ENCODE measurements around the gene SEPTIN6. TPM values are rescaled to one million over a fixed set of nuclear protein-coding genes. Genes with fewer than 3 reads are reported as not detected.
A peak's percentile ranks its signal among the peaks of the same experiment; 100 is the strongest.

SEPTIN6 gene
- total and polyA plus RNA-seq, 2 of the 8 experiments (the other 6 are each of a cell fraction or from before 2014, with no cell fraction given): 31.0 to 42.6 TPM

- TF ChIP-seq, protein P1, sequence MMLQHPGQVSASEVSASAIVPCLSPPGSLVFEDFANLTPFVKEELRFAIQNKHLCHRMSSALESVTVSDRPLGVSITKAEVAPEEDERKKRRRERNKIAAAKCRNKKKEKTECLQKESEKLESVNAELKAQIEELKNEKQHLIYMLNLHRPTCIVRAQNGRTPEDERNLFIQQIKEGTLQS (IDR thresholded peaks at IDR 0.05; ENCODE audit: insufficient read depth, low read depth, low read length): no peak
- TF ChIP-seq NANOG (IDR thresholded peaks at IDR 0.05; ENCODE audit: insufficient read depth, low read depth, low read length, poor library complexity, severe bottlenecking) (no peak), EP300 (IDR thresholded peaks at IDR 0.05; ENCODE audit: borderline replicate concordance in 1 of 2, low read depth in 2 of 2, low read length in 2 of 2) (peak in 1 of 2 experiments; percentile 85; a peak in 1 of 3 replicates), SIRT6 (IDR thresholded peaks at IDR 0.05; ENCODE audit: low read length) (no peak), KDM4A (IDR thresholded peaks at IDR 0.05; ENCODE audit: low read depth, low read length, severe bottlenecking) (peak; percentile 18), SIN3A (conservative IDR thresholded peaks at IDR 0.05 in 1 of 2, IDR thresholded peaks at IDR 0.05 in 1 of 2; ENCODE audit: low read depth in 1 of 2, low read length in 2 of 2) (0 out of 4 replicates have a peak, but pooled peaks of 1 of the 2 experiments have one; percentile 29), SAP30 (IDR thresholded peaks at IDR 0.05; ENCODE audit: insufficient read depth, insufficient replicate concordance, low read length) (no peak), JUND (IDR thresholded peaks at IDR 0.05; ENCODE audit: low read length) (peak; percentile 70; the same call in 1 of the 2 replicates), SP2 (IDR thresholded peaks at IDR 0.05; ENCODE audit: low read length) (no peak), CBX5 (IDR thresholded peaks at IDR 0.05; ENCODE audit: low read depth, low read length) (no peak), JUN (IDR thresholded peaks at IDR 0.05; ENCODE audit: low read depth, low read length) (no peak), KDM1A (IDR thresholded peaks at IDR 0.05; ENCODE audit: borderline replicate concordance, low read length) (no peak), TCF12 (IDR thresholded peaks at IDR 0.05; ENCODE audit: low read depth, low read length) (no peak), SUZ12 (IDR thresholded peaks at IDR 0.05; ENCODE audit: low read length) (no peak), SP1 (IDR thresholded peaks at IDR 0.05; ENCODE audit: low read depth, low read length) (peak; percentile 60), SRF (IDR thresholded peaks at IDR 0.05; ENCODE audit: low read depth, low read length) (no peak), BCL11A (IDR thresholded peaks at IDR 0.05; ENCODE audit: low read depth in 2 of 2, low read length in 2 of 2) (no peak), POLR2A (IDR thresholded peaks at IDR 0.05; ENCODE audit: control extremely low read depth in 1 of 2, low read depth in 2 of 2, low read length in 2 of 2) (peak in 1 of 2 experiments; percentile 32; a peak in 1 of 3 replicates), RNF2 (IDR thresholded peaks at IDR 0.05; ENCODE audit: borderline replicate concordance, low read depth, low read length, missing control alignments, poor library complexity, severe bottlenecking) (no peak), CREB1 (IDR thresholded peaks at IDR 0.05) (peak; percentile 52; the same call in 1 of the 2 replicates), POU5F1 (IDR thresholded peaks at IDR 0.05; ENCODE audit: low read depth, low read length) (no peak), GABPA (IDR thresholded peaks at IDR 0.05; ENCODE audit: borderline replicate concordance, insufficient read depth, low read length) (no peak)
These were observed at the start of gene SEPTIN6 (continued) for GRCh38 chrX:119693040-119693995.
